ENCODE data around the gene CYB5R3. TPM values are rescaled to one million over a fixed set of nuclear protein-coding genes. Genes with fewer than 3 reads are reported as not detected.

Gene CYB5R3
- total and polyA plus RNA-seq, 4 donors = 49.4 to 210 (median 134) TPM

DNA sequence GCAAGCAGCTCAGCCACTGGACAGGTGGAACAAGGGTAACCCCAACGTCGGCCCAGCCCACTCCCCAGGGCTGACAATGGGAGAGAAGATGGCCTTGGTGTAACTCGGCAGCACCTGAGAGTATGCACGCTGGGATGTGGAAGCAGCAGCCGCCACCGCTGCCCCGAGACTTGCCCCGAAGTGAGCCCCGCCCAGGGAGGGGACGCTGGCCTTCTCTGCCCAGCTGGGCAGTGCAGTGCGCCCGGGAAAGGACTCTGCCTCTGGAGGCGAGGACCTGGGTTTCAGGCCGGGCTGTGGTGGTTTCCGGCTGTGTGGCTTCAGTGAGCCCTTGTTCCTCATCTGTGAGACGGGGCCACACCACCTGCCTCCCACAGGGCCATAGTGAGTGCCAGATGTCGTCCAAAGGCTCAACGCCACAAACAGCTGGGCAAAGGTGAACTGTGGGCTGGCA is 25.9 kb downstream of the CYB5R3 start (continued):
- TF ChIP-seq, protein P1, sequence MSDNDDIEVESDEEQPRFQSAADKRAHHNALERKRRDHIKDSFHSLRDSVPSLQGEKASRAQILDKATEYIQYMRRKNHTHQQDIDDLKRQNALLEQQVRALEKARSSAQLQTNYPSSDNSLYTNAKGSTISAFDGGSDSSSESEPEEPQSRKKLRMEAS (IDR thresholded peaks at IDR 0.05) = no peak
- no peak for TF ChIP-seq FOXA1 (IDR thresholded peaks at IDR 0.05)
- TF ChIP-seq, protein P2, sequence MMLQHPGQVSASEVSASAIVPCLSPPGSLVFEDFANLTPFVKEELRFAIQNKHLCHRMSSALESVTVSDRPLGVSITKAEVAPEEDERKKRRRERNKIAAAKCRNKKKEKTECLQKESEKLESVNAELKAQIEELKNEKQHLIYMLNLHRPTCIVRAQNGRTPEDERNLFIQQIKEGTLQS (IDR thresholded peaks at IDR 0.05) = no peak

DNA sequence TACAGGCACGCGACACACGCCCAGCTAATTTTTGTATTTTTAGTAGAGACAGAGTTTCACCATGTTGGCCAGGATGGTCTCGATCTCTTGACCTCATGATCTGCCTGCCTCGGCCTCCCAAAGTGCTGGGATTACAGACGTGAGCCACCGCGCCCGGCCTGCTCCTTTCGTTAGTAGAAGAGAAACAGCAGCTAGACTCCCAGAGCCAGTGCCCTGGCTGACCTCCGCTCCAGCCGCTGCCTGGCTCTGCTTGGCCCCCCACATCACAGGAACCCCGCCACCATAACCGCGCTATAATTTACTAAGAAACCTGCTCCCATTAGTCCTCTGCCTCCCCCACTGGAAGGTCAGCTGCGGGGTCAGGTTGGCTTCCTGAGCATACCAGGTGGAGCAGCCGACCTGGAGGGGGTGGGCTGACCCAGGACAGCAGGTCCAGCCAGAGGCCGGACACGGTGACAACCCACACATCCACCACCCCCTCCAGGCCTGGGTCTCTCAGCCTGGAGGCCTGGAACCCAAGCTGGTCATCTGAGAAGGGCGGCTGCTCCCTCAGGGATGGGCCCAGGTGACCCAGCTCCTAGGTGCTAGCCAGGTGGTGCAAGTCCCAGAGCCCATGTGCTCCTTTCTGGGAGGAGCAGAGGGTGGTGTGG is 27.0 kb downstream of the CYB5R3 start:
- Histone ChIP-seq H3K4me1 (ENCODE audit: control insufficient read depth in 4 of 4, insufficient read depth in 4 of 4, low read length in 3 of 4) (peaks cover 6 to 29% (median 18%) of the 10 kb centered on the region in 4 donors), H3K4me3 (ENCODE audit: low read depth in 1 of 3, low read length in 3 of 3) (no peak overlapping the region), H3K27ac (ENCODE audit: low read depth in 1 of 2, low read length in 2 of 2) (no peak overlapping the region), H3K36me3 (ENCODE audit: control insufficient read depth in 4 of 4, insufficient read depth in 3 of 4, low read depth in 1 of 4, low read length in 3 of 4) (peaks cover 9 to 42% (median 15%) of the 10 kb centered on the region in 4 donors), H3K9ac (ENCODE audit: low read depth in 1 of 2, low read length in 2 of 2) (no peak overlapping the region), H3K9me3 (ENCODE audit: control insufficient read depth in 4 of 4, low read length in 3 of 4) (no peaks in the 10 kb centered on the region), H3K27me3 (ENCODE audit: control insufficient read depth in 4 of 4, insufficient read depth in 4 of 4, low read length in 3 of 4) (no peaks in the 10 kb centered on the region)
- TF ChIP-seq NR2F2 (IDR thresholded peaks at IDR 0.05) = no peak
- TF ChIP-seq, protein P1 (IDR thresholded peaks at IDR 0.05) = no peak
- 88% methylated on average over 19 of the region's 20 CpGs for WGBS
- DNase-seq (ENCODE audit: low spot score) = no peak

DNA sequence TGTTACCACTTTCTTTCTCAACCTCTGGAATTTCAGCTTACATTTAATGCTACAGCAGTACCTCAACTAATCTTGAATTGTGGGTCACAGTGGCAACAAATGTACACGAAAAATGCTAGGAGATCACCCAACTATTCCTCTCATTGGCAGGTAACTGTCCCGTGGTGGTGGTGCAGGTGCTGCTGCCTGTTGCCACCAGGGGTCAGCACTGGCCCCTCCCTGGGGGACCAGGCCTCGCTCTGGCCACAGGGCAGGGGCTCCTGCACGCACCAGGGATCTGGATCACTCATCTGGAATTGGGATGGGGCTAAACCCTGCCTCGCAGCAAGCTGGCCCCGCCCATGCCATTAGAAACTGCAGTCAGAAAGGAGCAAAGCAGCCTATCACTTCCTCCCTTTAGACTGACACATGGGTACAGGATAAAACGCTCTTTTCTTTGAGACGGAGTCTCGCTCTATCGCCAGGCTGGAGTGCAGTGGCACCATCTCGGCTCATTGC is 27.6 kb downstream of the CYB5R3 start:
- peak; percentile 83 to 92 for TF ChIP-seq RAD21 (IDR thresholded peaks at IDR 0.05)
- no peak for TF ChIP-seq RXRA (IDR thresholded peaks at IDR 0.05)
- no peak for TF ChIP-seq GABPA (IDR thresholded peaks at IDR 0.05 in 1 of 2, conservative IDR thresholded peaks at IDR 0.05 in 1 of 2)
- TF ChIP-seq, protein P3, sequence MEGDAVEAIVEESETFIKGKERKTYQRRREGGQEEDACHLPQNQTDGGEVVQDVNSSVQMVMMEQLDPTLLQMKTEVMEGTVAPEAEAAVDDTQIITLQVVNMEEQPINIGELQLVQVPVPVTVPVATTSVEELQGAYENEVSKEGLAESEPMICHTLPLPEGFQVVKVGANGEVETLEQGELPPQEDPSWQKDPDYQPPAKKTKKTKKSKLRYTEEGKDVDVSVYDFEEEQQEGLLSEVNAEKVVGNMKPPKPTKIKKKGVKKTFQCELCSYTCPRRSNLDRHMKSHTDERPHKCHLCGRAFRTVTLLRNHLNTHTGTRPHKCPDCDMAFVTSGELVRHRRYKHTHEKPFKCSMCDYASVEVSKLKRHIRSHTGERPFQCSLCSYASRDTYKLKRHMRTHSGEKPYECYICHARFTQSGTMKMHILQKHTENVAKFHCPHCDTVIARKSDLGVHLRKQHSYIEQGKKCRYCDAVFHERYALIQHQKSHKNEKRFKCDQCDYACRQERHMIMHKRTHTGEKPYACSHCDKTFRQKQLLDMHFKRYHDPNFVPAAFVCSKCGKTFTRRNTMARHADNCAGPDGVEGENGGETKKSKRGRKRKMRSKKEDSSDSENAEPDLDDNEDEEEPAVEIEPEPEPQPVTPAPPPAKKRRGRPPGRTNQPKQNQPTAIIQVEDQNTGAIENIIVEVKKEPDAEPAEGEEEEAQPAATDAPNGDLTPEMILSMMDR (IDR thresholded peaks at IDR 0.05; ENCODE audit: low read depth, low read length, missing input control) = peak; percentile 87
- H3K9ac ChIP-seq (ENCODE audit: low read depth in 1 of 2, low read length in 2 of 2) = no peak overlapping the region
- peaks cover 6 to 36% (median 9%) of the 10 kb centered on the region in 4 donors for H3K36me3 ChIP-seq (ENCODE audit: control insufficient read depth in 4 of 4, insufficient read depth in 3 of 4, low read depth in 1 of 4, low read length in 3 of 4)
- no peak overlapping the region for H3K4me3 ChIP-seq (ENCODE audit: low read depth in 1 of 3, low read length in 3 of 3)
- no peaks in the 10 kb centered on the region for H3K27me3 ChIP-seq (ENCODE audit: control insufficient read depth in 4 of 4, insufficient read depth in 4 of 4, low read length in 3 of 4)
- no peaks in the 10 kb centered on the region for H3K9me3 ChIP-seq (ENCODE audit: control insufficient read depth in 4 of 4, low read length in 3 of 4)
- H3K4me1 ChIP-seq (ENCODE audit: control insufficient read depth in 4 of 4, insufficient read depth in 4 of 4, low read length in 3 of 4) = peaks cover 6 to 29% (median 18%) of the 10 kb centered on the region in 4 donors
- H3K27ac ChIP-seq (ENCODE audit: low read depth in 1 of 2, low read length in 2 of 2) = no peak overlapping the region
- peak; percentile 79 for DNase-seq (ENCODE audit: low spot score)
- WGBS = 49% methylated on average over 11 of the region's 11 CpGs

DNA sequence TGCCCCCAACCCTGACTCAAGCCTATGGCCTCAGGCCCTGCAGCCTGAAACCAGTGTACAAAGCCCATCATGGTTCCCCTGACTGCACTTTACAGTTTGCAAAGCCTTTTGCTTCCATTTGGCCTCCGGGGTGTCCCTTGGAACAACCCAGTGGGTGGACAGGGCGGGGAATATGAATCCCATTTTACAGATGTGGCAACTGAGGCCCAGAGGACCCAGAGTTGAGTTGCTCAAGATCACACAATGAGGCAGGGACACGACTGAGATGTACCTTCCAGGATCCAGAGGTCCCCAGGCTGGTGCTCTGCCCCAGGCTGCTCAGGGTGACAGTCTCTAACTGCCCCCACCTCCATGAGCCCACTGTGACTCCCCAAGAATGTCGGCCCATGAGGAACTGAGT is 29.1 kb downstream of the CYB5R3 start:
- H3K9me3 ChIP-seq (ENCODE audit: control insufficient read depth in 4 of 4, low read length in 3 of 4) = no peaks in the 10 kb centered on the region
- peaks cover 6 to 33% (median 18%) of the 10 kb centered on the region in 4 donors for H3K4me1 ChIP-seq (ENCODE audit: control insufficient read depth in 4 of 4, insufficient read depth in 4 of 4, low read length in 3 of 4)
- no peaks in the 10 kb centered on the region for H3K27me3 ChIP-seq (ENCODE audit: control insufficient read depth in 4 of 4, insufficient read depth in 4 of 4, low read length in 3 of 4)
- no peak overlapping the region for H3K9ac ChIP-seq (ENCODE audit: low read depth in 1 of 2, low read length in 2 of 2)
- WGBS = 96% methylated on average over 4 of the region's 4 CpGs
- peaks cover 2 to 27% (median 5%) of the 10 kb centered on the region in 4 donors for H3K36me3 ChIP-seq (ENCODE audit: control insufficient read depth in 4 of 4, insufficient read depth in 3 of 4, low read depth in 1 of 4, low read length in 3 of 4)
- no peak overlapping the region for H3K4me3 ChIP-seq (ENCODE audit: low read depth in 1 of 3, low read length in 3 of 3)
- no peak for DNase-seq (ENCODE audit: low spot score)
- no peak overlapping the region for H3K27ac ChIP-seq (ENCODE audit: low read depth in 1 of 2, low read length in 2 of 2)
- TF ChIP-seq, protein P2 (IDR thresholded peaks at IDR 0.05) = no peak
- TF ChIP-seq EGR1 (IDR thresholded peaks at IDR 0.05; ENCODE audit: low read depth in 2 of 2) = no peak
- no peak for TF ChIP-seq NR2F2 (IDR thresholded peaks at IDR 0.05)
- TF ChIP-seq, protein P1 (IDR thresholded peaks at IDR 0.05) = no peak
- TF ChIP-seq GABPA (IDR thresholded peaks at IDR 0.05 in 1 of 2, conservative IDR thresholded peaks at IDR 0.05 in 1 of 2) = no peak
- no peak for TF ChIP-seq FOXA2 (IDR thresholded peaks at IDR 0.05)
- TF ChIP-seq HNF4A (conservative IDR thresholded peaks at IDR 0.05) = no peak
- no peak for TF ChIP-seq RAD21 (IDR thresholded peaks at IDR 0.05)
- TF ChIP-seq, protein P4, sequence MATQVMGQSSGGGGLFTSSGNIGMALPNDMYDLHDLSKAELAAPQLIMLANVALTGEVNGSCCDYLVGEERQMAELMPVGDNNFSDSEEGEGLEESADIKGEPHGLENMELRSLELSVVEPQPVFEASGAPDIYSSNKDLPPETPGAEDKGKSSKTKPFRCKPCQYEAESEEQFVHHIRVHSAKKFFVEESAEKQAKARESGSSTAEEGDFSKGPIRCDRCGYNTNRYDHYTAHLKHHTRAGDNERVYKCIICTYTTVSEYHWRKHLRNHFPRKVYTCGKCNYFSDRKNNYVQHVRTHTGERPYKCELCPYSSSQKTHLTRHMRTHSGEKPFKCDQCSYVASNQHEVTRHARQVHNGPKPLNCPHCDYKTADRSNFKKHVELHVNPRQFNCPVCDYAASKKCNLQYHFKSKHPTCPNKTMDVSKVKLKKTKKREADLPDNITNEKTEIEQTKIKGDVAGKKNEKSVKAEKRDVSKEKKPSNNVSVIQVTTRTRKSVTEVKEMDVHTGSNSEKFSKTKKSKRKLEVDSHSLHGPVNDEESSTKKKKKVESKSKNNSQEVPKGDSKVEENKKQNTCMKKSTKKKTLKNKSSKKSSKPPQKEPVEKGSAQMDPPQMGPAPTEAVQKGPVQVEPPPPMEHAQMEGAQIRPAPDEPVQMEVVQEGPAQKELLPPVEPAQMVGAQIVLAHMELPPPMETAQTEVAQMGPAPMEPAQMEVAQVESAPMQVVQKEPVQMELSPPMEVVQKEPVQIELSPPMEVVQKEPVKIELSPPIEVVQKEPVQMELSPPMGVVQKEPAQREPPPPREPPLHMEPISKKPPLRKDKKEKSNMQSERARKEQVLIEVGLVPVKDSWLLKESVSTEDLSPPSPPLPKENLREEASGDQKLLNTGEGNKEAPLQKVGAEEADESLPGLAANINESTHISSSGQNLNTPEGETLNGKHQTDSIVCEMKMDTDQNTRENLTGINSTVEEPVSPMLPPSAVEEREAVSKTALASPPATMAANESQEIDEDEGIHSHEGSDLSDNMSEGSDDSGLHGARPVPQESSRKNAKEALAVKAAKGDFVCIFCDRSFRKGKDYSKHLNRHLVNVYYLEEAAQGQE (IDR thresholded peaks at IDR 0.05) = no peak
- TF ChIP-seq YY1 (IDR thresholded peaks at IDR 0.05) = no peak
- no peak for TF ChIP-seq SP1 (IDR thresholded peaks at IDR 0.05)
- no peak for TF ChIP-seq HNF4G (IDR thresholded peaks at IDR 0.05)

All from liver (tissue), 9 donors.